GM19035 (cell line): Measurements from ENCODE around the gene CPVL.

Source experiments
- ATAC-seq: cut with Tn5 transposase; IDR thresholded peaks from one replicate; pipeline ENCODE4 v1.9.1; 2021; ENCODE audit not compliant: unreplicated experiment

CPVL gene

DNA sequence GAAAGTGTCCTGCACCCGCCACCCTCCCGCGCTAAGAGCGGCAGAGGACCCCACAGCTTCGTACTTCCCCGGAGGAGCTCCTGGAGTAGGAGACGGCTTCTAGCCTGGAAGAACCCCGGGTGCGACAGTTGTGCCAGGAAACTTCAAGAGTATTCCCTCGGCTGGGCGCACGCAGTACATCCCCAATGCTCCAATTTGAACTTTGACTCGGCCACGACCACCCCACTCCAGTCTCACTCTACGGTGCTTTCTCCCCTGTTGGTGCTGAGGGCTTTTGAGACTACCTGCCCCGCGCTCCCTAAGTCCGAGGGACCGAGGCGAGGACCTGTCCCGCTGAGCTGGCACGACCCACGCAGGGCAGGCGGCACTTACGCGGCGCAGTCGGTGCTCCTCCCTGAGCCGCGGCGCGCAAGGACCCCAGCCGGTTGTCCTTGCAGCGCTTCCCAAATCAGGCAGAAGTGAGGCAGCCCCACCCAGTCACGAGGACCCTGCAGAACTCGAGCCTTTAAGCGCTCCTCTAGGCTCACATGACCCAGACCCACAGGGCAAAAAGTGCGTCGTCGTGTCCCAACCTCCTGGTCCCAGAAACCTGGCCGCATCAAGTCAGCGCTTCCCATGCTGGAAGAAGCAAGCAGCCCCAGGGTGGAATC is at the start of gene CPVL:
CPVL (minus strand) TSS at position 481 of the 650 bp plus-strand sequence. CDS start 25,476 bp downstream, outside the sequence.
- no peak for ATAC-seq

DNA sequence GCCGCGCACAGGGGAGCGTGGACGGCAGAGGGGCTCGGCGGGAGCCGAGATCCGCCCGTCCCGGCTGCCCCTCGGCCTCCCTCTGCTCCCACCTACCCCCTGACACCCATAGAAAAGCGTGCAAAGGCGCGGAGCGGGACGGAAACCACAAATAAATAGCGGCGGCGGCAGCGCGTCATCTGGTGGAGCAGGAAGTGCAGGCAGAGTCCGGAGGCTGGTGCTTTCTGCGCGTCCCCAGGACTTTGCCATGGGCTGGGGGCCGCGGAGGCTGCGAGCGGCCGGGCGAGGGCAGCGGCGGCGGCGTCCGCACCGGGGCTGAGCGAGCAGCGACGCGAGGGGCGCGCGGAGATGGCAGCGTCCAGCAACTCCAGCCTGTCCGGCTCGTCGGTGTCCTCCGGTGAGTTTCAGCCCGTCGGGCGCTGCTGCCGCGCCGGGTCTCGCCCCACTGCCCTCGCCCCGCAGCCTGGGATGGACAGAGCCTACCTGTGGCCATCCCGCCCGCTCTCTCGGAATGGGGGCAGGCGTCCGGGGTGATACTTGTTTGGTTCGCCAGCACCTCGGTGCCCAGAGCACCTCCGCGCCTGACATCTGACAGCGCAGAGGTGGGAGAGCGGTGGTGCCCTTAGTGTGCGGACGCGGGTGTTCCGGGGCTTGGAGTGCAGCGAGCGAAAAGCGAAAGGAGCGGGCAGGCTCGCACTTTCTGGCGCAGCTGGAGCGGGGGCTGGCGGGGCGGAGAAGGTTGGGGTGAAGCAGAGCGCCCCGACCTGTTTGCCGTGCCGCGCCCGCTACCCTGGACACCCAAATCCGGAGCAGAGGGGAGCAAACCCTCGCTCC is 48.5 kb upstream of the CPVL start, which contains the start of gene CHN2:
CHN2 (plus strand) TSS at position 182 of the 834 bp plus-strand sequence.
- ATAC-seq = peak; percentile 54

DNA sequence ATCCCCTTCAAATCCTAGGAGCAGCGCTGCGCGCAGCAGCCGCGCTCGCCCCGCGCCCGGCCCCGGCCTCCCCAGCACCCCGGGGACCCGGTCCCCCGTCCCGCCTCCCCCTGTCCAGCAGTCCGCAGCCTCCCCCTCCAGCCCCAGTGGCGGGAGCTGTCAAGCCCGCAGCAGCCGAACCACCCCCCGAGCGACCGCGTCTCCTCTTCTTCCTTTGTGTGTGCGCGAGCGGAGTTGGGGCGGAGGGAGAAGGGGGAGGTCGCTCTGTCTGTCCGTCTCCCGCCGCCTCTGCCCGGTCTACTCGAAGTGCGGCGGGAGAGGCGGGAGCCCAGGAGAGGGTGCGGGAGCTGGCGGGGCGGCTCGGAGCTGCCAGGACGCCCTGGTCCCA is 47.9 kb upstream of the CPVL start:
- no peak for ATAC-seq

DNA sequence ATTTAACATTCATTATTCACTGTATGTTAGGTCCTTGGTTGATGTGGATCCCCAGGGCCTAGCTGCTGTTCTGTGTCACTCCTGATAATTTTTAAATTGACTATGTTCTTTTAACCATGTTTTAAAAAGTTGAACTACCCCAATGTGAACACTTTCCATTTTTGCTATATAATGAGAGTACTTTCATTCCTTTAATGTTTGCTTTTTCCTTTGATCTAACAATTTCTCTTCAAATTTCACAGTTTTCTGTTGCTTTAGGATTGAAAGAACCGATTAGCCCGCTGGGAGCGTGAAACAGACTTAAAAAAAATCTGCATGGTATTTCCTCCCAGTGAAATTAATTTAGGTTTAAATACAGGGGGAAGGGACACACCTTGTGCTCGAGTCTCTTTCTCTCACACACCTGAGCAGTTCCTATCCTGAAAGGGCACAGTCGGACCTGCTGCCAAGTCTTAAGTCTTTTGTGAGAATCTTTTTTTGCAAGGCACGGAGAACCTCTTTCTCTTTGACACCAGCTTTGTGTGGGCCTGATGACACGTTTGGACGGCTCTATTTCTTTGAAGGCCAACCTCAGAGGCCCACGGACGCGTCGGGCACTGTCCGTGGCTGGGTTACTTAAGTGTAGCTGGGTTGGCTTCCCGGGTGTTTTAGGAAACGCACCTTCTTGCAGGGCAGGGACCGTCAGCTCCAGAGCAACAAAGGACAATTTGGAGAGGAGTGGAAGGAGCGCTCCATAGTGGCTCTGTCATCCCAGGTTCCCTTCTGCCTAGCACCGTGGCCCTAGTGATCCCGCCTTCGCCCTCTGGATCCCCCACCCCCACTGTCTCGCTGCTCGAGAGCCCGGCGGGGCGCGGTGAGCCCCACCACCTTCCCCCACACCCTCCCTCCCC is 47.2 kb upstream of the CPVL start:
- ATAC-seq = no peak

DNA sequence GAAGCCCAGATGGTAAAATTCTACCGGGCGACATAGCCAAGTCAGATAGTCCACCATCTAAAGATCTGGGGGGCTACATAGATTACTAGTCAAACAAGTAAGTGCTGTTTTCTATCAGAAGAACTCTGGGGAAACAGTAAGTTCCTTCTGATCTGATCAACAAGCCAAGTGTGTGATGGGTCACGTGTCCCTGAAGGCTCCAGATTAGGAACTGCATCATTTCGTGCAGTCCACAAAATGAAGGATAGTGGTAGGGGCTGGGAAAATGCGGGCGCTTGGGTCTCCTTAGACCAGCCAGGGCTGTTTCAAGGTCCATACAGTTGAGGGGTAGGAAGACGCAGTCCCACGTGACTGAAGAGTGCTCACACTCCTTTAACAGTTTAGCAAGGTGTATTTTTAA is 46.5 kb upstream of the CPVL start:
- no peak for ATAC-seq

DNA sequence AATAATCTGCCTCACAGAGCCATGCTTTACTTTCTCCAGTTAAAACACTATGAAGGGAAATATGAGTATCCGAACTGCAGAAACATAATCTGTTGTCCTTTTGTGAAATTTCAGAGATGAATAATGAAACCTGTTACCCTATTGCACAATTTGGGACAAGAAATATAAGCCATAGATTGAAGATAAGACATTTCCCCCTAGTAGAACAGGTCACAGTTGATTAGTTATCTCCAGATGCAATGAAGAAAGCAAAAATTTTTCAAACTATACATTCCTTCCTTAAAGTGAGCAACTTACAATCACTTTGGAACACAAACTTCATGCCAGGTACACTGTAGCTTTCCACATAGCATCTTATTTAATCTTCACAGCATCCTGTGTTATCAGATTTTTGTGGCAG is 46.0 kb upstream of the CPVL start:
- ATAC-seq = no peak

DNA sequence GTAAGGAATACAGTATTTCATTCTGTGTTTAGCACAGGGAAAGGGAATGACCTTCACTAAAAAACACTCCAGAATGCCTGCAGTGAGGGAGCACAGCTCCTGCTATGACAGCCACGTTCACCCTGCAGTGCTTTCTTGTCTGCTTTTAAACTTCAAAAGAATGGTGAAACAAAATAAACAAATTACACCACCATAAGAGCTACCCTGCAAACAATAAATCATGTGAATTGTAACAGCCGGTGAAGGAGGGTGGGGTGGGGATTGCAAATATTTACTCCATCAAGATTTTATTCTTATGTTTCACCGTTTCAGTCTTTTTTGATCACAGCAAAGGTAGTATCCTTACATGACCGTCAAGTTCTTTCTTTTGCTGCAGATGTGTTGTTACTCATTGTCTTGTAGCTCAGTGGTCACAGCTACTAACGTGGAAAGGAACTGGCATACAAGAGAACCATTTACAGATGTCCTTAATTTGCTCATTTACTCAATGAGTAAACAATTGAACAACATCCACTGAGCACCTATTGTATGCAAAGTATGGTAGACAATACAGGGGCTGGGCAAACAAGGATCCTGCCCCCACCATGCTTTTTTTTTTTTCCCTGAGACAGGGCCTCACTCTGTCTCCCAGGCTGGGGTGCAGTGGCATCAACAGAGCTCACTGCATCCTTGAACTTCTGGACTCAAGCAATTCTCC is 44.2 kb upstream of the CPVL start:
- no peak for ATAC-seq

DNA sequence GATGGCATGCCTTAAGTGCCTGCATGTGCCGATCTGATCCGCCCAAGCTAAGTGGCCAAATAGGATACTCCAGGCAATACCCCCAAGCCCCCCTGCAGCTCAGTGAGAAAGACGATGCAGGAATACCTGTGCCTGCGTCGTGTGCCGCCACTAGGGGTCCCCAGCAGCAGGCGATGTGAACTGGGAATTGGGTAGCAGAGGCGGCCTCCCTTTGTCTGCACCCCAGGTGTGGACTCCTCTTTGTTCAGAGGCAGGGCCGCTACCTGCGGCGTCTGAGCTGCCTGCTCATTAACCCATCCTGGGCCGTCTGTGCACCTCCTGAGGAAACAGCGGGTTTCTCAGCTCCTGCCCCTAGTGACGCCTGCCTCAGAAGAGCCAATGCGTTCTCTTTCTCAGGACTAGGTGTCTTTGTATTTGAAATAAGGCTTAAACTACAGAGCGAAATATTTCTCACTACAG is 43.4 kb upstream of the CPVL start:
- ATAC-seq = peak; percentile 63

DNA sequence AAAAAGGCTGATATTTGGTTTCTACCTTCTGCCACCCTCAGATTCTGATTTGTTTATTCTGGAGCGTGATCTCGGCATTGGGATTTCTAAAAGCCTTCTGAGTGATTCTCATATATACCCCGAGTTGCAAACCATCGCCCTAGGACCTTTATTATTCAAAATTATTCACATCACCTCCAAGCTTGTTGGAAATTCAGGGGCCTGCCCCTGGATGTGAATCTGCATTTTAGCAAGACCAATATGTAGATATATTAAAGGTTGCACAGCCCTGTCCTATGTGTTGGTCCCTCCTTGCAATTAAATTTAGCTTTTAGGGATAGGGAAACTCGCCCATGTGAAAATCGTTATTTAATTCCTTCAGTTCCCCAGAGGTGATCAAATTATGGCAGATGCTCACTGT is 39.3 kb upstream of the CPVL start:
- no peak for ATAC-seq

DNA sequence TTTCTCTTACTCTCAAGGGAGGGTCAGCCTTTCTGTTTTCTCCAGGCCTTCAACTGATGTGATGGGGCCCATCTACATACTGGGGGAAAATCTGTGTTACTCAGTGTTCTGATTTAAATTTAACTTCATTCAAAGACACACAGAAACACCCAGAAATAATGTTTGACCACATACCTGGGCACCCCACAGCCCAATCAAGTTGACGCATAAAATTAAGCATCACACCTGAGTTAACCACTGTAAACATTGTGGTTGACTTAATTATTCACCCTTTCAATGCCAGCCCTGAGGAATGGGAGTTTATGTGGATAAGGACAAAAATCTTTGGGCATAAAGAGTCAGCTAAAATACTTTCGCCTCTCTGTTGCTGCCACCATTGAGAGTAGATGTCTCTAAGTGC is 38.3 kb upstream of the CPVL start:
- no peak for ATAC-seq

DNA sequence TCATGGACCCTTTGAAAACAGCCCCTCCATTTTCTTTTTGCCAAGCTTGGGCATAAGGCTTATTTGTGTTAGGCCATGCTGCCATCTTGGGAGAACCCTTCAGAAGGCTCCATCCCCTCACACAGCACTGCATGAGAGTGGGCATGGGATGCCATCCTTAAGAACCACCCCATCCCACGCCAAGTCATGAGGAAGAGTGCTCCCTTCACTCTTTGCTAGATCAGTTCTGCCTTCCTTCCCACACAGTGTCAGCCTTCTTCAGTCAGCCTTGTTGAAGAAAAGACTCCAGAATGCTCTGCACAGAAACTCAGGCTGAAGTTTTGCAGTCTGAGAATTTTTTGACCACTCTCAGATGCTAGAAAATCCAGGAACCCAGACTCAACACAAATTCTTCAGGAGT is 32.8 kb upstream of the CPVL start:
- no peak for ATAC-seq

DNA sequence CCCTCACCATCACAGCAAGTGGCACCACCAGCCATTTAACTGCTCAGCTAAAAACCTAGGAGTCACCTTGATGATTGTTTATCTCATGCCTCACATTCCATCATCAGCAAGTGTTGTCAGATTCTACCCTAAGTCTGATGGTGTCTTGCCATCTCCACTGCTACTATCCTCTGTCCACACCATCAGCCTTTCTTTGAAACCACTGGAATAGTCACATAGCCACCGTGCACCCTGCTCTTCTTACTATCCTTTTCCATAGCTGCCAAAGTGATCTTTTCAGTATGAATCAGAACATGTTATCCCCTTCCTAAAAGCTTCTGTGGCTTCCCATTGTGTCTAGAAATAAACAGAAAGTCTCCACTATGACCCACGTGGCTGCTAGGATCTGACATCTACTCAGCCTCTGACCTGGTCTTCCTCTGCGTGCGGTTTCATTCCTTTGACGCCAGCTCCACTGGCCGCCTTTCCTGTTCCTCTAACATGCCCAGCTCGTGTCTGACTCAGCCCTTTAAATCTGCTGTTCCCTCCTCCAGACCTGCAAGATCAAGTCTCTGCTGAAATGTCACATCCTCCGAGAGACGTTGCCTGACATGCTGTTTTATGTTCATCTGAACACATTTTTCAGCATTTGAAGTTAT is 31.7 kb upstream of the CPVL start:
- ATAC-seq = no peak

DNA sequence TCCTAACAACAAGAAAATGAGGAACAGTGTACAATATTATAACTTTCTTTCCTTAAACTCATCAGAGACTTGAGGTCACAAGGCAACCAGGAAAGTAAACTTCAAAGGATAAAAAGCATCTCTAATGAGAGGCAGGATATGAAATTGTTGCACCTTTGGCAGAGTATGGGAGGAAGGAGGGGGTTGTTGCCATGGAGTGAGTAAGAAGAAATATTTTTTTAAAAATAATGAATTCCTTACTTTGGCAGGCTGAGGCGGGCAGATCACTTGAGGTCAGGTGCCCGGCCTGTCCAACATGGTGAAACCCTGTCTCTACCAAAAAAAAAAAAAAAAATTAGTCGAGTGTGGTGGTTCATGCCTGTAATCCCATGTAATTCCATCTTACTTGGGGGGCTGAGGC is 27.1 kb upstream of the CPVL start:
- ATAC-seq = no peak

DNA sequence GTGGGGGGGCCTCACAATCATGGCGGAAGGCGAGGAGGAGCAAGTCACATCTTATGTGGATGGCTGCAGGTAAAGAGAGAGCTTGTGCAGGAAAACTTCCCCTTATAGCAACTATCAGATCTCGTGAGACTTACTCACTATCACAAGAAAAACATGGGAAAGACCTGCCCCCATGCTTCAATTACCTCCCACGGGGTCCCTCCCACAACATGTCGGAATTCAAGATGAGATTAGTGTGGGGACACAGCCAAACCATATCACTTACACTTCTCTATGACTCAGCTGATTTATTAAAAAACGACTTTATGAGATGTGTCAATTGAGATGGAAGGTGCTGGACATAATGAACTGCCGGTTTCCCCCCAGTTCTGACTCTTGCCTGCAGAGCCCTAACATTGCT is 24.4 kb upstream of the CPVL start:
- no peak for ATAC-seq

DNA sequence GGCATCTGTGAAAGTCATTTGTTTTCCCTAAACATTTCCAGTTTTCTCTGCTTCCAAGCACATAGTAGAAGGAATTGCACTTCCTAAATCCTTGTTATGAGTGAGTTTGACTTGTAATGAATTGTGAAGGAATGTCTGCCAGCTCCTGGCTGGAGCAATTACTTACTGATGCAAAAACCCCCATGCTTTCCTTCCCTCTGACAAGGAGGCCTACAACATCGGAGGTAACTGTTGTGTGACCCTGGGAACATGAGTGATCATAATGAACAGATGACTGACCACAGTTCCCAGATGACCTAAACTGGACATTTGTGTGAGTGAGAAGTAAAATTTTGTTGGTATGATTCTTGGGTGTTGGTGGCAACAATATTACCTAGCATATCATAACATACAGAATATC is 21.4 kb upstream of the CPVL start:
- ATAC-seq = no peak

DNA sequence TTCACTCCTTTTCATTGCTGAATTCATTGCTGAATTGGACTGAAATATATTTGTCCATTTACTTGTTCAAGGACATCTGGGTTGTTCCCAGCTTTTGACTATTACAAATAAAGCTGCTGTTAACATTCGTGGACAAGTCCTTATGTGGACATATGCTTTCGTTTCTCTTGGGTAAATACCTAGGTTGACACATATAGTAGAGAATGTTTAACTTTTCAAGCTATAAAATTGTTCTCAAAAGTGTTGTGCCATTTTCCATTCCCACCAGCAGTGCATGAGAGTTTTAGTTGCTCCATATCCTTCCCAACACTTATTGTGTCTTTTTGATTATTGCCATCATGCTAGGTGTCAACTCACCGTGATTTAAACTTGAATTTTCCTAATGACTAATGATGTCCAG is 17.5 kb upstream of the CPVL start:
- ATAC-seq = no peak

DNA sequence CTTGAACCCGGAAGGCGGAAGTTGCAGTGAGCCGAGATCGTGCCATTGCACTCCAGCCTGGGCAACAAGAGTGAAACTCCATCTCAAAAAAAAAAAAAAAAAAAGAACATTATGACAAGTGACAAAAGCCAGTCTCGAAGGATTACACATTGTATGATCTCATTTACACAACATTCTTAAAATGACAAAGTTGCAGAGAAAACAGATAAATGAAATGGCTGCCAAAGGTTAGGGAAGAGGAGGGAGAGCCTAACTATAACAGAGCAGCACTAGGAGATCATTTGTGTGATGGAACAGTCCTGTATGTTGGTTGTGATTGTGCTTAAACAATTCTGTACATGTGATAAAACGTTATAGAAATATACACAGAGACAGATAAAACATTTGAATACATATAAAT is 16.2 kb upstream of the CPVL start:
- no peak for ATAC-seq

DNA sequence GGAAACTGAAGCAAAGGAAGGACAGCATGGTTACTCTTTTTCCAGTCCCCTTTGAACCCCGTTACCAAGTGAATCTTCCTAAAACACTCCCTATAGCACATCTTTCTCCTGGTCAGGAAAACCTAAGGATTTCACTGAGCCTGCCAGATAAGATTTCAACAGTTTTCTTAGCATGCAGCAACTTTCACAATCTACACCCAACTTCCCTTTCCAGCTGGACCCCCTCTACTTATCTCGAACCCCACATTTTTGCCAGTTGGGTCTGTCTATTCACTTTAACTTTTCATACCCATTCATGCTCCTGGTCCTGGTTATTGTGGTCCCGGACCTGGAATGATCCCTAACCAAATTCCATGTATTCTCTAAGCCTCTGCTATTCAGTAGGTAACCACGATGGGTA is 14.9 kb upstream of the CPVL start:
- no peak for ATAC-seq

DNA sequence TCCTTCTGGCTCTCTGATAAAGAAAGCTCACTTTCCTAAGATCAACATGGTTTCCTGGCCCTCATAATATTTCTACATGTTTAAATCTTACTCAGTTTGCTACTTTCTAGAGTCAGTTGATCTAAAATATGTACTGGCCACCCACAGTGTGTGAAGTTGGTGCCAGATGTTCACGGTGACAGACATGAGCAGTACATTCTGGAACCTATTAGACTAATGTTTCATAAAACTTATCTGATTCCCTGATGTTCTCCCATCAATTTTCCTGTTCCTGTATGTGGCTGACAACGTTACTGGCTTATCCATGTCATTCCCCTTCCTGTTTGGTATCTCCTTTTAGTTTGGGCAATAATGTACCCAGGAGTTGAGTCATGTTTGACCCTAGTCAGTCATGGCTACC is 13.7 kb upstream of the CPVL start:
- ATAC-seq = no peak

DNA sequence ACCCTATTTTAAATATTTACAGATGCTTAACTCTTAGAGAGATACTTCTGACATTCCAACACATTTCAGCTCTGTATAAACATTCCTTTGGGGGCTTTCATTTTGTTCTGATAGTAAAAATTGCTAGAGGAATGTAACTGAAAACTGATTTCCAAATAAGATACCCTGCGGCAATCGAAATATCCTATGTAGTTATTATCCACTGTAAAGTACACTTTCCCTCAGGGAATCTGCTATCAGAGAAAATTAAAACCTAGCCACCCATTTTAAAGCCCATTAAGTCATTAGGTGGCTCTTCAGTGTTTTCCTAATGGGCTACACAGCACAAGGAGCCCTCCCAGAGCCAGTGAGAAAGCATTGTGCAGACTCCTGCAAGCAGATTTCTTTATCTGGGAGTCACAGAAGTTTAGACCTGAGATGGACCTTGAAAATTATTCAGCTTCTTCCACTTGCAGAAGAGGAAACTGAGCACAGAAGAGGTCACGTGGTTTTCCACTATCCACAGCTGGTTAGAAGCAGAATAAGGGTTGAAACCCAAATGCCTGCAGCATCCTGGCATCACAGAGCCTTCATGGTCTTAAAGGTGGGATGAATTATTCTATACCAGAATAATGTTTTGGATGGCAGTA is 12.6 kb upstream of the CPVL start:
- no peak for ATAC-seq
